HT-29 (cell line): ENCODE results near the gene SOX8. TPM values are rescaled to one million over a fixed set of nuclear protein-coding genes. Genes with fewer than 3 reads are reported as not detected.
A peak's percentile ranks its signal among the peaks of the same experiment; 100 is the strongest.
"Not testable (repeated sequence)": the region's sequence is repeated elsewhere in the genome, so short reads cannot be mapped to it uniquely, and the experiment has no call there.

Source experiments
- DNase-seq: peaks from one replicate; pipeline ENCODE4 v3.0.0-alpha.2; 2015; ENCODE audit warnings: low spot score
- total RNA-seq: library from RNA; depleted of rRNA; stranded (reverse); fragments of >200 nt; shearing (Covaris generic); gene quantifications from 2 replicates; pipeline ENCODE4 v1.2.3, GENCODE V29; 2014

SOX8 gene
- total RNA-seq, 1 experiment from 2014 or later: 0.61 TPM

GRCh38 chr16:953818-954217 is 27.8 kb upstream of the SOX8 start:
- DNase-seq: not testable (repeated sequence)

- DNase-seq: not testable (repeated sequence)
Observed at GRCh38 chr16:955766-956165, 25.8 kb upstream of the SOX8 start.

GRCh38 chr16:959232-960040 is 22.1 kb upstream of the SOX8 start:
- no peak for DNase-seq

- no peak for DNase-seq
Observed at GRCh38 chr16:962366-962765, 19.2 kb upstream of the SOX8 start.

GRCh38 chr16:962901-963814 is 18.4 kb upstream of the SOX8 start:
- no peak for DNase-seq

- no peak for DNase-seq
Observed at GRCh38 chr16:963913-964312, 17.7 kb upstream of the SOX8 start.

- DNase-seq: no peak
Observed at GRCh38 chr16:964356-965035, 17.1 kb upstream of the SOX8 start.

GRCh38 chr16:965036-965395 is 16.6 kb upstream of the SOX8 start:
- no peak for DNase-seq

GRCh38 chr16:965487-965886 is 16.1 kb upstream of the SOX8 start:
- no peak for DNase-seq

- no peak for DNase-seq
Observed at GRCh38 chr16:966035-966434, 15.5 kb upstream of the SOX8 start.

- no peak for DNase-seq
Observed at GRCh38 chr16:966505-966904, 15.1 kb upstream of the SOX8 start.

- no peak for DNase-seq
Observed at GRCh38 chr16:967077-967541, 14.5 kb upstream of the SOX8 start.

- DNase-seq: no peak
Observed at GRCh38 chr16:967546-968295, 13.8 kb upstream of the SOX8 start.

GRCh38 chr16:968620-969019 is 12.9 kb upstream of the SOX8 start:
- no peak for DNase-seq

GRCh38 chr16:969508-970385 is 11.8 kb upstream of the SOX8 start:
- DNase-seq: no peak

GRCh38 chr16:970386-970765 is 11.2 kb upstream of the SOX8 start:
- no peak for DNase-seq

GRCh38 chr16:970766-971581 is 10.6 kb upstream of the SOX8 start, which contains the start of gene LMF1:
LMF1 (minus strand) TSS chr16:970984; CDS start chr16:970980, 4 bp downstream.
- peak; percentile 87 for DNase-seq

GRCh38 chr16:971582-971905 is 10.0 kb upstream of the SOX8 start:
- DNase-seq: no peak

GRCh38 chr16:971981-972315 is 9.6 kb upstream of the SOX8 start:
- DNase-seq: no peak
